ENCODE data around the gene GXYLT2.
"Not testable (repeated sequence)": the region's sequence is repeated elsewhere in the genome, so short reads cannot be mapped to it uniquely, and the experiment has no call there.

Gene GXYLT2

DNA sequence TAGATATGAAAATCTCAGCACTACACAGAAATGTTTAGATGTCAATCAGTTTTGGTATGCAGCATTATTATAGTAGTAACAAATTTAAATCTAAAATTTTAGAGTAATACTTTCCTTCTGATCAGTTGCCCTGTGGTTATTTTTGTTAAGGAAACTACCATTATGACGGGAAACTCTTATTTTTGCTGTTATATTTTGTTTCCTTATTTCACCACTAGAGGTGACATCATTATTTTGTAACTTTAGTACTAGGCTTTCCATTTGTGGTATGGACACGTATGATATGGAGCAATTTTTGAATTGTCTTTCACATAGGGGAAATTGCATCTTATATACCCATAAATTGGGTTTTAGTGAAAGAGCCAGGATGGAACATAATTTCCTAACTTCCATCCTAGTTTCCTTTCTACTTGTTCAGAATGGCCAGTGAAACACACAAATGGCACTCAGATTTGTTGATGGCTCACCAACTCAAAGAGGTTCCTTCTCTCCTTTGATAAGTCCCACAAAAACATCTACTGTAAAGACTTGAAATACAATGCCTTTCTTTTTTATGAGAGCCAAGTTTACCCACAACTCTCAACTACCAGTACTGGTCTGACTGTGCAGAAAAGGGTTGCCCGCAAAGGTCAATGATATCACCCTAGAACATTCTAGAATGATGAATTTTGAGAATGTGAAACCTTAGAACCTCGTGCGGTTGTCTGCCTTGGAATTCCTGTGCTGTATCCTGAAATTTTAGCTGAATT, 89.4 kb downstream of the GXYLT2 start:
- DNase-seq = no peak

GRCh38 chr3:72982609-72983366, 94.9 kb downstream of the GXYLT2 start:
- no peak for DNase-seq

DNA sequence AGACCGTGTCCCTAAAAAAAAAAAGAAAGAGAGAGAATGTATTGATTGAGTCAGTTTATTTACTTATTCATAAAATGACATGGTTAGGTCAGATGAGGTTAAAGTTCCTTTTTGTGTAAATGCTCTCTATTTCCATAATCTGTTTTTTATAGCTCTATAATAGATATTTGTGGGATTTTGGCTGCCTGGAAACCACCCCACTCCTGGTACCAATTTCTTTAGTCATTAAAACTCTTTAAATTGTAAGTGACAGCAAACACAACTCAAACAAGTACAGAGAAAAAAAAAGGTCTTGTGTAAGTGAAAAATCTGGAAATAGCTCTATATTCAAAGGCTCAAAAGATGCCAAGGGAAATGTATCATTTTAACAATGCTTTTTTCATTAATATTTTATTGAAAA, 97.7 kb downstream of the GXYLT2 start:
- DNase-seq = no peak

GRCh38 chr3:72990701-72991395, 103.0 kb downstream of the GXYLT2 start:
- DNase-seq = no peak

- no peak for DNase-seq
These were observed 103.7 kb downstream of the GXYLT2 start for GRCh38 chr3:72991522-72991921.

GRCh38 chr3:72993391-72993790, 105.5 kb downstream of the GXYLT2 start:
- DNase-seq = no peak

- no peak for DNase-seq
These were observed 107.5 kb downstream of the GXYLT2 start for GRCh38 chr3:72995337-72995736.

DNA sequence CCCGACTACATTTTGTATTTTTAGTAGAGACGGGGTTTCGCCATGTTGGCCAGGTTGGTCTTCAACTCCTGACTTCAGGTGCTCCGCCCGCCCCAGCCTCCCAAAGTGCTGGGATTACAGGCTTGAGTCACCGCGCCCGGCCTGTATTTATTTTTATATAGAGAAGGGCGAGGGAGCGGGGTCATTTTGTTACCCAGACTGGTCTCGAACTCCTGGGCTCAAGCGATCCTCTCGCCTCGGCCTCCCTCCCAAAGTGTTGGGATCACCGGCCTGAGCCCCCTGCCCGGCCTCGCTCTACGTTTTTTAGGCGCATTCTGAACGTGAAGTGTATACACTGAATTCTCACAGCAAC, 108.3 kb downstream of the GXYLT2 start:
- no peak for DNase-seq

GRCh38 chr3:72996473-72997333, 108.9 kb downstream of the GXYLT2 start, which contains the start of gene PPP4R2:
Gene PPP4R2 (plus strand): TSS chr3:72996811. CDS start chr3:72997038, 227 bp downstream.
- peak; percentile 93 for DNase-seq

DNA sequence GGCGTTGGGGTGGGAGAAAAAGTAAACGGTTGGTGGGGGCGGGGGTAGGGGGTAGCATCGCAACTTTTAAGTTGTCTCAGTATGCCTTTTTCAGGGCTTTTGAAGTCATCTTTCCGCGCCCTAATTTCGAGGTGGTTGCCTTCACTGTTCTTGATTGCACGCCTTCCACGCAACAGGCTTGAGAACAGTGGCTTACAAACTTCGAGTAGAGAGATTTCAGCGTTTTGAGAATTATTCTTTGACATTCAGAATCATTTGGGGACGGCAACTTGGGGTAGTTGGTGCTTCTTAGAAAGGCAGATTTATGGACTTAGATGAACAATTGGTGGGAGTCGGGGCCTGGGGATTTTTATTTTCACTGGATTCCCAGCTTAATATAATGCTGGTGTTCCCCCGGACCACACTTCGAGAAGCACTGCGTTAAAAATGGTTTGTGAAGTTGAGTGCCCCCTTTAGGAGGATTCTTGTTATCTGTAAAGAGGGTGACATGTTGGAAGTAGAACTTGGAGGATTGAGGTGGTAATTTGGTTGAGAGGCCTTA, 109.6 kb downstream of the GXYLT2 start:
- peak; percentile 25 for DNase-seq

- DNase-seq = no peak
These were observed 110.6 kb downstream of the GXYLT2 start for GRCh38 chr3:72998466-72998865.

- no peak for DNase-seq
These were observed 112.1 kb downstream of the GXYLT2 start for GRCh38 chr3:72999951-73000350.

DNA sequence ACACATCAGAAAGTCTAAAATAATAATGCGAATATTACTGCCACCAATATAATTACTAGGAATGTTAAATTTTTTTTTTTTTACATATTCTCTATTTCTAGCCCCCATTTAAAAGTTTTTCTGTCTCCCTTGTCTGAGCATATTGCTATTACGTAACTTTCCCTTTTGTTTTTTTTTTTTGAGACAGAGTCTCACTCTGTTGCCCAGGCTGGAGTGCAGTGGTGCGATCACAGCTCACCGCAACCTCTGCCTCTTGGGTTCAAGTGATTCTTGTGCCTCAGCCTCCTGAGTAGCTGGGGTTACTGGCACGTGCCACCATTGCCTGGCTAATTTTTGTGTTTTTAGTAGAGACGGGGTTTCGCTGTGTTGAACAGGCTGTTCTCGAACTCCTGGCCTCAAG, 115.2 kb downstream of the GXYLT2 start:
- DNase-seq = not testable (repeated sequence)

DNA sequence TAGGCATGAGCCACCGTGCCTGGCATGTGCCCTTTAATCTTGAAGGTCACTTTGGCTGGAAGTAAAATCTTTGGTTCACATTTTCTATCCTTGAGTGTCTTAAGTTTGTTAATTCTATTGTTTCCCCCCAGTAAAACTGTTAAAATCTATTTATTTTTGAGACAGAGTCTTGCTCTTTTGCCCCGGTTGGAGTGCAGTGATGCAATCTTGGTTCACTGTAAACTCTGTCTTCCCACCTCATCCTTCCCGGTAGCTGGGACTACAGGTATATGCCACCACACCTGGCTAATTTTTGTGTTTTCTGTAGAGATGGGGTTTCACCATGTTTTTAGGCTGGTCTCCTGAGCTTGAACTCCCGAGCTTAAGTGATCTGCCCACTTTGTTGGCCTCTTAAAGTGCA, 116.5 kb downstream of the GXYLT2 start:
- no peak for DNase-seq

GRCh38 chr3:73007992-73008712, 120.3 kb downstream of the GXYLT2 start:
- DNase-seq = no peak

- DNase-seq = no peak
These were observed 121.2 kb downstream of the GXYLT2 start for GRCh38 chr3:73009008-73009407.

DNA sequence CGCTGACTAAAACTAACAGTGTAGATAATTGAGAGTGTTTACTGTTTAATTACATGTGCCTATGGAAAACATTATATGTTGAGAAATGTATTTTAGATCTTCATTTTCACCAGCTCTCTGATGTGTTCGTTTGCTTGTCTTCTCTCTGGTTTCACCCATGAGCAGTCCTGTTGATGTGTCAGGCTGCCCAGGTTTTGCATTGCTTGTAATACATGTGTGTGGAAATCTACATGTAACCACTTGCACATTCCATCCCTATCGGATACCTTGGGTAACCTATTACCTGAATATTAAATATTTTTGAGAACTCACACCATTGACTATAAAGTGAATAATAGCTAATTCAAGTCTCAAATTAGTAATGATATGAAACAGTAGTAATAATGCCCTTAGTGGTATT, 121.9 kb downstream of the GXYLT2 start:
- no peak for DNase-seq

- no peak for DNase-seq
These were observed 122.3 kb downstream of the GXYLT2 start for GRCh38 chr3:73010158-73010557.

DNA sequence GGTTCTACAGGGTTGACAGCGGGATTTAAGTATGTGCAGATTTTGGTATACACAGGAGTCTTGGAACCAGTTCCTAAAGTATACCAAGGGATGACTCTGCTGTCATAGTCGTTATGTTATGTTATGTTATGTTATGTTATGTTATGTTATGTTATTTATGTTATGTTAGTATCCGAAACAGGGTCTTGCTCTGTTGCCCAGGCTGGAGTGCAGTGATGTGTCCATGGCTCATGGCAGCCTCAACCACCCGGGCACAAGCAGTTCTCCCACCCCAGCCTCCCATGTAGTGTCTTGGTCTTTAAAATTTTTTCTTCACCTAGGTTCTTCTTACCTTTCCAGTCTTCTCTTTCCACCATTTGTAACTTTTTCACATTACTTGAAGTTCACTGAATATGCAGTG, 130.5 kb downstream of the GXYLT2 start:
- DNase-seq = no peak

GRCh38 chr3:73018790-73019441, 131.1 kb downstream of the GXYLT2 start:
- DNase-seq = no peak

GRCh38 chr3:73021301-73021835, 133.5 kb downstream of the GXYLT2 start:
- no peak for DNase-seq

Data from CD4-positive, alpha-beta T cell treated with Interleukin-15 for 1 hour (primary cell).